ENCODE results near the gene ARID2.

Gene ARID2

DNA sequence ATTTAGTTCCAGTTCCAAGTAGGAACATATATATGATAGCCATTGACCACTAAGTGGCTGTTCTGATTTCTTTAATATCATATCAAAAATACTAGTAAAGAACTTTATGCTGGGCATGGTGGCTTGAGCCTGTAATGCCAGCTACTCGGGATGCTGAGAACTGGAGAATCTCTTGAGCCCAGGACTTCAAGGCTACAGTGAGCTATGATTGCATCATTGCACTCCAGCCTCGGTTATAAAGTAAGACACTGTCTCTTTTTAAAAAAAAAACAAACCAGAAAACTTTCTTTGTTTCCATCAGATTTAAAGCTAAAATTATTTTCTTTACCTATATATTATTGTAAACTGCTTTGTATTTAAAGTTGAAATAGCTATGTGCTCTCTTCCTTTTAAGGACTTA, 133.8 kb downstream of the ARID2 start:
- no peak for DNase-seq (ENCODE audit: low read depth in 2 of 2)

- no peak for DNase-seq (ENCODE audit: low read depth in 2 of 2)
Measured at GRCh38 chr12:45866299-45866698, 136.8 kb downstream of the ARID2 start.

DNA sequence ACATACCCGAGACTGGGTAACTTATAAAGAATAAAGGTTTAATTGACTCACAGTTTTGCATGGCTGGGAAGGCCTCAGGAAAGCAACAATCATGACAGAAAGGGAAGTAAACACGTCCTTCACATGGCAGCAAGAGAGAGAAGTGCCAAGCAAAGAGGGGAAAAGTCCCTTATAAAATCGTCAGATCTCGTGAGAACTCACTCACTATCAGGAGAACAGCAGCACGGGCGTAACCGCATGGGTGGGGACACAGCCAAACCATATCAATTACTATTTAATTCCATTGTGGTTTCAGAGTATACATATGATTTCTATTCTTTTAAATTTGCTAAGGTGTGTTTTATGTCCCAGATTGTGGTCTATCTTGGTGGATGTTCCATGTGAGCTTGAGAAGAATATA, 142.9 kb downstream of the ARID2 start:
- DNase-seq (ENCODE audit: low read depth in 2 of 2): no peak

- no peak for DNase-seq (ENCODE audit: low read depth in 2 of 2)
Measured at GRCh38 chr12:45877069-45877468, 147.6 kb downstream of the ARID2 start.

GRCh38 chr12:45878630-45879255, 149.2 kb downstream of the ARID2 start:
- DNase-seq (ENCODE audit: low read depth in 2 of 2): no peak

- DNase-seq (ENCODE audit: low read depth in 2 of 2): no peak
Measured at GRCh38 chr12:45879363-45879895, 149.9 kb downstream of the ARID2 start.

DNA sequence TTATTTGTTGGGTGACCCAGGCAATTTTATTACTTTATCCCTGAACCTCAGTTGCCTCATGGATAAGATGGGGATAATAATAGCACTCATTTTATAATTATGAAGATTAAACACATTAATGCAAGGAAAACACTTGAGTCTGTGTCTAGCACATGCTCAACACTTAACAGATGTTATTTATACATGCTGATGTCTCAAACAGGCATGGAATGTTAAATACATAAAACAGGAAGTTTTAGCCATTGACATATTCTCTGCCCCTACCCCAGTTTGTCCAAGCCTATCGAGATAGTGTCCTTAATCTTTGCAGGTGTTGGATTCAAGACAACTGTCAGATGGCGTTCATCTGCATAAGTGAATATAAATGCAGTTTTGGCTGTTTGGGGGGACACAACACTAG, 151.0 kb downstream of the ARID2 start:
- no peak for DNase-seq (ENCODE audit: low read depth in 2 of 2)

GRCh38 chr12:45883187-45883586, 153.7 kb downstream of the ARID2 start:
- no peak for DNase-seq (ENCODE audit: low read depth in 2 of 2)

DNA sequence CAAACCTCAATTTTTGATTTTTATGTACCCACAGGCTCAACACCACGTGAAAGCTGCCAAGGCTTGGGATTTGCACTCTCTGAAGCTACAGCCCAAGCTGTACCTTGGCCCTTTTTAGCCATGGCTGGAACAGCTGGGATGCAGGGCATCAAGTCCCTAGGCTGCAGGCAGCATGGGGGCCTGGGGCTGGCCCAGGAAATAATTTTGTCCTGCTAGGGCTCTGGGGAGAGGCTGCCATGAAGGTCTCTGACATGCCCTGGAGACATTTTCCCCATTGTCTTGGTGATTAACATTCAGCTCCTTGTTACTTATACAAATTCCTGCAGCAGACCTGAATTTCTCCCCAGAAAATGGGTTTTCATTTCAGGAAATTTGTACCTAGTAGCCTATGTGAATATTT, 157.2 kb downstream of the ARID2 start:
- DNase-seq (ENCODE audit: low read depth in 2 of 2): no peak

DNA sequence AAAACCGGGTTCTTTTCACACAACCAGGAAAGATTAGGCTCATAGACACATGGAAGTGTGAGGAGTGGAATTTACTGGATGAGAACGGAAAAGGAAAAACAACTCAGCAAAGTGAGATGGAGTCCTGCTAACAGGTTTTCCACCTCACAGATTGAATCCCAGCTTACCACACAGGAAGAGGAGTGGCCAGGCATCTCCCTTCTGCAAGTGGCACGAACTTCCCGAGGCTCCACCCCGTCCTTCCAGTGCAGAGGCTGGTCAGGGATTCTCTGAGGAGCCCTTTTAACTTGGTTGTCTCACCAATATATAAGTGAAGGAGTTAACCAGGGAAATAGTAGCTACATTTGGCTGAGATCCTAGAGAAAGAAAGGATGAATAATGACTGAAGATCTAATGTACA, 158.0 kb downstream of the ARID2 start:
- no peak for DNase-seq (ENCODE audit: low read depth in 2 of 2)

- DNase-seq (ENCODE audit: low read depth in 2 of 2): no peak
Measured at GRCh38 chr12:45890276-45890675, 160.8 kb downstream of the ARID2 start.

DNA sequence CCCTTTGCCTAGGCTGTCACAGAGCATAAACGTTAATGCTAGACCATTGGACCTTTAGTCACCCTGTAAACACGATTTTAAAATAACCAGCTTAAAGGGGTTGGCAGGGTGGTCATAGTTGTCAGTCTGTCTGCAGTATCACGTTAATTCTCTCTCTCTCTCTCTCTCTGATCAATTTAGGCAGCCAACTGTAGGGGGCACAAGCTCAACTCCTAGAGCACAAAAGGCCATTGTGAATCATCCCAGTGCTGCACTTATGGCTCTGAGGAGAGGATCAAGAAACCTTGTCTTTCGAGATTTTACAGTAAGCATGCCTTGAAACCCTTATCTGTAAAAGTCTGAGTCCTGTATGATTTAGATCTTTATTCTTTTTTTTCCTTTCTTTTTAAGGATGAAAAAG, 163.7 kb downstream of the ARID2 start:
- DNase-seq (ENCODE audit: low read depth in 2 of 2): no peak

GRCh38 chr12:45895961-45896360, 166.5 kb downstream of the ARID2 start:
- DNase-seq (ENCODE audit: low read depth in 2 of 2): no peak

DNA sequence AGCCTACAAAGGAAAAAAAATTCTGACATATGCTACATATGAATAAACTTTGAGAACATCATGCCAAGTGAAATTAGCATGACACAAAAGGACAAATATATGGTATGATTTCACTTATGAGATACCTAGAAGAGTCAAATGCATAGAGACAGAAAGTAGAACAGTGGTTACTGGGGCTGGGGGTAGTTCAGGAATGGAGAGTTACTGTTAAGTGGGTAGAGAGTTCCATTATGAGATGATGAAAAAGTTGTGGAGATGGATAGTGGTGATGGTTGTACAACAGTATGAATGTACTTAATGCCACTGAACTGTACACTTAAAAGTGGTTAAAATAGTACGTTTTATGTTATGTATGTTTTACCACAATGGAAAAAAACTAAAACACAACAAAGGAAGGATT, 168.6 kb downstream of the ARID2 start:
- DNase-seq (ENCODE audit: low read depth in 2 of 2): no peak

GRCh38 chr12:45907955-45908354, 178.4 kb downstream of the ARID2 start:
- DNase-seq (ENCODE audit: low read depth in 2 of 2): no peak

DNA sequence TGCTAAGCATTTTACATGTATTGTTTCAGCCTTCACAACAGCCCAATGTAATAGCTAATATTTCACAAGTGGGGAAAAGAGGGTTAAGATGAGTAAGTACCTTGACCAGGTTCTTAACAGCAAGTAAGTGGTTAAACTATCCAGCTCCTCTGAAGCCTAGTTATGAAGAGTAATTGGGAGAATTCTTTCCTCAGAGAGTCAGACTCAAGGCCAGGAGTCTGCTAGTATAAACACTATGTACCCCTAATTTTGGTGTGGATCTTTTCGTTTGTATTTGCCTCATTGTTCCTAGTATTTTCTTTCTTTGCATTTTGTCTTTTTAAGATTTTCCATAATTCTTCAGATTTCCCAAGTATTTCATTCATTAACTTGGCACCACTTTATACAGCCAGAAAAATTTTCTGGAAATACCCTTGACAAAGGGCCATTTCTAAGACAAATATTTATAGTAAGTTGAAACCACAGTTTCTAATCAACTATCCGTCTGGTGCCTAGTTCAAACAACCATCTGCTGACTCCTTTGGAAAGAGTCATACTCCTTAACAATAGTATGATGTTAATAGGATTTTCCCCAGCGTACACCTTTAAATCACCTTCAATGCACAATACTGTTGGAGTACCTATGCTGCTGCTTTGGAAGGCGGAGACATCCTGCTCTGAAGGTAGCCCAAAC, 179.7 kb downstream of the ARID2 start:
- DNase-seq (ENCODE audit: low read depth in 2 of 2): no peak

GRCh38 chr12:45912774-45913173, 183.3 kb downstream of the ARID2 start:
- DNase-seq (ENCODE audit: low read depth in 2 of 2): no peak

- no peak for DNase-seq (ENCODE audit: low read depth in 2 of 2)
Measured at GRCh38 chr12:45913631-45914030, 184.1 kb downstream of the ARID2 start.

DNA sequence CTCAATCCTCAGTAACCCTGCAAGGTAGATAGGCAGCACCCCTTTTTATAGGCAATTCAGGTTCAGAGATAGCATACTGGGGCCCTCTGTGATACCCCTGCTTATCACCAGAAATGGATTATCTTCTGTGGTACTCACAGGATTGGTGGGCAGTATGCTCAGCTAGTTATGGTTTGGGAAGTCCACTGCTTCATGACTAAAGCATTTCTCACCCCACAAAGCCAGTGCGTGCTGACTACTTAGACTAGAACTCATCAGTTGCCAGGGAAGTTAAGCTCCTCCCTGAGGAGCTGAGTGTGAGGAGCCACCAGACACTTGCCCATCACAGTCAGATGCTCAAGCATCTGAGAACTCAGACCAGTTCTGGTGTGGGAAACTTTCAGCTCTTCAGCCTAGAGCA, 184.6 kb downstream of the ARID2 start:
- no peak for DNase-seq (ENCODE audit: low read depth in 2 of 2)

DNA sequence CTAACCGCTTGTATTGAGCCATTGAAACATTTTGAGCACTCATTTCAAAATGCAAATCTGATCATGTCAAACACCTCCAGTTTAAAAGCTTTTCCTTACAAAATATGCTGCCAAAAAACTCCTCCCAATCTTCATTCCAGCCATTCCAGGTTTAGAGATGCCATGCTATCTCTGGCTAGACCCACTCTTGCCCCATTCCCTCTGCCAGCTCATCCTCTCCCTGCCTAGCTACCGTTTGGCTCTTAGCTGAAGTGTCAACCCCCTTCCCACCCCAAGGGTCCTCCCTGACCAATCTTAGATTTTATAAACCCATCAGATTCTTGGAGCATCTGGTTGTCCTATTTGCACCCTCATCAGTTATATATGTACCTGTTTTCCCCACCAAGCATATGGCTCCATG, 185.9 kb downstream of the ARID2 start:
- no peak for DNase-seq (ENCODE audit: low read depth in 2 of 2)

GRCh38 chr12:45918818-45919217, 189.3 kb downstream of the ARID2 start:
- no peak for DNase-seq (ENCODE audit: low read depth in 2 of 2)

GRCh38 chr12:45928309-45928708, 198.8 kb downstream of the ARID2 start:
- no peak for DNase-seq (ENCODE audit: low read depth in 2 of 2)

GRCh38 chr12:45930369-45930768, 200.9 kb downstream of the ARID2 start:
- no peak for DNase-seq (ENCODE audit: low read depth in 2 of 2)

- no peak for DNase-seq (ENCODE audit: low read depth in 2 of 2)
Measured at GRCh38 chr12:45933504-45933903, 204.0 kb downstream of the ARID2 start.
